D721Med (cell line): ENCODE data around the gene SLC22A17.
A peak's percentile ranks its signal among the peaks of the same experiment; 100 is the strongest.

Experiments used
- DNase-seq: peaks from one replicate; pipeline ENCODE4 v3.0.0; 2011; ENCODE audit warnings: low spot score; ENCODE audit not compliant: insufficient read length
- FAIRE-seq: peaks from 2 replicates; lab custom pipeline; 2011; peaks lifted over from hg19 to GRCh38; lab: Jason Lieb, UNC
- CTCF ChIP-seq: IDR thresholded peaks from 2 replicates; pipeline ENCODE4 v1.5.1; 2012; ENCODE audit warnings: mild to moderate bottlenecking, control low read depth; ENCODE audit not compliant: insufficient read depth; ENCODE audit errors: missing control alignments

Gene SLC22A17

GRCh38 chr14:23360496-23360895 is 7.8 kb upstream of the SLC22A17 start:
- DNase-seq (peak; percentile 26), FAIRE-seq (no peak)
- TF ChIP-seq CTCF, result no peak

- TF ChIP-seq CTCF, result no peak
- DNase-seq (peak; percentile 8), FAIRE-seq (no peak)
Measured at GRCh38 chr14:23359722-23360447, 7.2 kb upstream of the SLC22A17 start.

GRCh38 chr14:23359167-23359626 is 6.5 kb upstream of the SLC22A17 start:
- DNase-seq (no peak), FAIRE-seq (no peak)
- TF ChIP-seq CTCF, result no peak

GRCh38 chr14:23358553-23359166 is 6.0 kb upstream of the SLC22A17 start:
- DNase-seq, result peak; percentile 10
- TF ChIP-seq CTCF, result no peak
- FAIRE-seq, result no peak

- DNase-seq (peak; percentile 16), FAIRE-seq (no peak)
- TF ChIP-seq CTCF, result no peak
Measured at GRCh38 chr14:23358042-23358441, 5.4 kb upstream of the SLC22A17 start.

- FAIRE-seq (no peak), DNase-seq (no peak)
- TF ChIP-seq CTCF, result no peak
Measured at GRCh38 chr14:23357261-23357660, 4.6 kb upstream of the SLC22A17 start.

- FAIRE-seq (no peak), DNase-seq (peak; percentile 3)
- TF ChIP-seq CTCF, result no peak
Measured at GRCh38 chr14:23356662-23357061, 4.0 kb upstream of the SLC22A17 start.
